Hair follicle dermal papilla cell (primary cell): ENCODE measurements around the gene ZNF846. TPM values are rescaled to one million over a fixed set of nuclear protein-coding genes. Genes with fewer than 3 reads are reported as not detected.

Experiments used
- total RNA-seq: library from RNA; depleted of rRNA; stranded (reverse); fragments of >200 nt; gene quantifications from 2 replicates; pipeline ENCODE4 v1.2.3, GENCODE V29; 2012

Gene ZNF846
- total RNA-seq, result 12.3 and 15.3 TPM in 2 replicates

DNA sequence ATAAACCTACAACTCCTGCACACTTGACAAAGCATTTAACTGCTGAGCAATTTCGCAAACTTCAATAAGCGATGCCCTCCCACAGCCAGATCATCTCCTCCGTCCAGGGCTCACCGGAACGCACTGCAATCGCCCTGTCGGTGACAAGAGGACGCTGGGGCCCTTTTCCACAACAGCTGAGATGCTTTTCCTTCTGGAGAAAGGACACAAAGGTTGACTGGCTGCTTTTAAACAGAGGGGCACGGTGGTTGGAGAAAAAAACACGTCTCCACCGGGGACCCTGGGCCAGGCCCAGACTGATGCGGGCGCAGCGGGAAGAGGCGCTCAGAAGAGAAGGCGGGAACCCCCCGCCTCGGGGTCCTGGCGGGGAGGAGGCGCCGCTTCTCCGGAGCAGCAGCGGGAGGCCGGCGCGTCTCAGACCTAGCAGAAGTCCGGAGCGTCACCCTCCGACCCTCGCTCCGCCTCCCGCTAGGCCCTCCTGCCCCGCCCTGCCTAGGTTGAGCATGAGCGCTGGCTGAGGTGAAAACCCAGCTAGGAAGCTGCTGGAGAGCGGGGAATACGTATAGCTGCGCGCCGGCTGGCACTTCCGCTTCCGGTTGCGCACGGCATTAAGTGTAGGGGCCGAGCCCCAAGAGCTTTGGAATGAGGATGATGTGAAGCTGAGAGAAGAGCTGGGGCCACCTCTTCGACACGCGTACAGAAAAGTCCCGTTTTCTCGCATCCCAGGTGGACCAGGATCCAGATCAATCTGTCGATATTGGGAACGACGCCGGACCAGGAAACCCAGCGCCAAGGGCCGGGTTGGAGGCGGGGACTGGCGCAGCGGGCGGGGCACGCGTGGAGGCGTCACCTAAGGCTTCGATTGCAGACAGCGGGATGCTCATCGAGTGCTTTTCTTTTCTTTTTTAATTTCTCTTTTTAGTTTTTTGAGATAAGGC is at the start of gene ZNF846:
ZNF846 (minus strand) TSS at position 564 of the 938 bp plus-strand sequence. CDS start 3,788 bp downstream, outside the sequence.

Other genes with a start within 250 kb of the ZNF846 start
- 29.9 and 30.5 TPM in 2 replicates for gene ZNF426, start 230.1 kb downstream of the ZNF846 start, total RNA-seq
- 35.2 and 36.2 TPM in 2 replicates for gene ZNF121, start 184.2 kb downstream of the ZNF846 start, total RNA-seq
- 37.0 and 51.0 TPM in 2 replicates for gene ZNF561, start 147.5 kb downstream of the ZNF846 start, total RNA-seq
- 41.2 and 43.7 TPM in 2 replicates for gene ZNF562, start 93.6 kb downstream of the ZNF846 start, total RNA-seq
- 25.7 and 36.7 TPM in 2 replicates for gene FBXL12, start 50.3 kb upstream of the ZNF846 start, total RNA-seq
- gene UBL5, start 59.2 kb upstream of the ZNF846 start, total RNA-seq, result 78.5 and 136 TPM in 2 replicates
- gene PIN1, start 66.6 kb upstream of the ZNF846 start, total RNA-seq, result 56.8 and 68.4 TPM in 2 replicates
- 31.9 and 152 TPM in 2 replicates for gene OLFM2, start 167.8 kb upstream of the ZNF846 start, total RNA-seq
- 37.6 and 67.5 TPM in 2 replicates for gene COL5A3, start 241.8 kb upstream of the ZNF846 start, total RNA-seq
- gene RDH8, start 244.7 kb upstream of the ZNF846 start, total RNA-seq, result not detected in 2 replicates